ENCODE results near the gene SASH1. TPM values are rescaled to one million over a fixed set of nuclear protein-coding genes. Genes with fewer than 3 reads are reported as not detected.

The SASH1 gene
- total RNA-seq, 2 donors from 2014 or later: 21.0 to 49.8 TPM

GRCh38 chr6:148524471-148524882 lies 181.8 kb downstream of the SASH1 start:
- Histone ChIP-seq H3K4me1 (peaks cover 14% of the 10 kb centered on the region), H3K27ac (no peak overlapping the region), H3K9me3 (no peaks in the 10 kb centered on the region), H3K27me3 (no peaks in the 10 kb centered on the region), H3K4me3 (no peak overlapping the region), H3K36me3 (replicated peaks in 1 of 2; ENCODE audit: insufficient read depth in 1 of 2, low read depth in 2 of 2) (peaks cover 0 to 2% of the 10 kb centered on the region in 2 donors)
- ATAC-seq: no peak
- 71 to 78% methylated on average over 7 of the region's 7 CpGs for WGBS, 2 donors
- intact Hi-C loops (cut with DNase I): no loop called here
- TF ChIP-seq POLR2A (IDR thresholded peaks at IDR 0.05) (no peak), CTCF (IDR thresholded peaks at IDR 0.05) (no peak)
- DNase-seq: no peak

GRCh38 chr6:148524976-148525375 lies 182.3 kb downstream of the SASH1 start:
- Histone ChIP-seq H3K9me3 (no peaks in the 10 kb centered on the region), H3K27ac (no peak overlapping the region), H3K27me3 (no peaks in the 10 kb centered on the region), H3K36me3 (replicated peaks in 1 of 2; ENCODE audit: insufficient read depth in 1 of 2, low read depth in 2 of 2) (peaks cover 0 to 2% of the 10 kb centered on the region in 2 donors), H3K4me1 (peaks cover 14% of the 10 kb centered on the region), H3K4me3 (no peak overlapping the region)
- TF ChIP-seq CTCF (IDR thresholded peaks at IDR 0.05): no peak
- no peak for TF ChIP-seq POLR2A (IDR thresholded peaks at IDR 0.05)
- WGBS, 2 donors: 81 to 88% methylated on average over 8 of the region's 8 CpGs
- ATAC-seq: no peak
- DNase-seq: no peak
- intact Hi-C loops (cut with DNase I): no loop called here

GRCh38 chr6:148525453-148525852 lies 182.8 kb downstream of the SASH1 start:
- 73 to 87% methylated on average over 4 of the region's 4 CpGs for WGBS, 2 donors
- no peak for ATAC-seq
- no peaks in the 10 kb centered on the region for H3K9me3 ChIP-seq
- no peak for DNase-seq
- no peaks in the 10 kb centered on the region for H3K27me3 ChIP-seq
- peaks cover 0 to 2% of the 10 kb centered on the region in 2 donors for H3K36me3 ChIP-seq (replicated peaks in 1 of 2; ENCODE audit: insufficient read depth in 1 of 2, low read depth in 2 of 2)
- intact Hi-C loops (cut with DNase I): no loop called here
- no peak overlapping the region for H3K4me3 ChIP-seq
- no peak overlapping the region for H3K27ac ChIP-seq
- no peak for TF ChIP-seq CTCF (IDR thresholded peaks at IDR 0.05)
- TF ChIP-seq POLR2A (IDR thresholded peaks at IDR 0.05): no peak
- H3K4me1 ChIP-seq: peaks cover 14% of the 10 kb centered on the region

GRCh38 chr6:148526145-148526544 lies 183.5 kb downstream of the SASH1 start:
- H3K27ac ChIP-seq: no peak overlapping the region
- 93% methylated on average over 7 of the region's 7 CpGs for WGBS, 2 donors
- no peak overlapping the region for H3K4me3 ChIP-seq
- no peaks in the 10 kb centered on the region for H3K27me3 ChIP-seq
- peaks cover 0 to 2% of the 10 kb centered on the region in 2 donors for H3K36me3 ChIP-seq (replicated peaks in 1 of 2; ENCODE audit: insufficient read depth in 1 of 2, low read depth in 2 of 2)
- DNase-seq: no peak
- no peak for ATAC-seq
- H3K4me1 ChIP-seq: peaks cover 9% of the 10 kb centered on the region
- intact Hi-C loops (cut with DNase I): no loop called here
- no peaks in the 10 kb centered on the region for H3K9me3 ChIP-seq
- TF ChIP-seq CTCF (IDR thresholded peaks at IDR 0.05): no peak
- no peak for TF ChIP-seq POLR2A (IDR thresholded peaks at IDR 0.05)

GRCh38 chr6:148528292-148528691 lies 185.7 kb downstream of the SASH1 start:
- WGBS, 2 donors: 78 to 96% methylated on average over 5 of the region's 5 CpGs

More at GRCh38 chr6:148528292-148528691, 185.7 kb downstream of the SASH1 start:
- no peaks in the 10 kb centered on the region for H3K4me1 ChIP-seq
- H3K27me3 ChIP-seq: no peaks in the 10 kb centered on the region
- no peak for ATAC-seq
- no peak for DNase-seq
- no peak overlapping the region for H3K4me3 ChIP-seq
- peaks cover 0 to 2% of the 10 kb centered on the region in 2 donors for H3K36me3 ChIP-seq (replicated peaks in 1 of 2; ENCODE audit: insufficient read depth in 1 of 2, low read depth in 2 of 2)
- no peak overlapping the region for H3K27ac ChIP-seq
- no peaks in the 10 kb centered on the region for H3K9me3 ChIP-seq
- intact Hi-C loops (cut with DNase I): no loop called here
- TF ChIP-seq CTCF (IDR thresholded peaks at IDR 0.05): no peak
- no peak for TF ChIP-seq POLR2A (IDR thresholded peaks at IDR 0.05)

All from body of pancreas (tissue), 4 donors.